GM12872 (cell line): ENCODE measurements around the gene EEFSEC.

Source experiments
- CTCF ChIP-seq: IDR thresholded peaks from 3 replicates; pipeline ENCODE4 v1.5.1; 2011; ENCODE audit warnings: low read depth, mild to moderate bottlenecking, low read length, moderate library complexity; ENCODE audit not compliant: insufficient read depth

The EEFSEC gene

GRCh38 chr3:128179484-128179819 is 26.2 kb downstream of the EEFSEC start:
- no peak for TF ChIP-seq CTCF

GRCh38 chr3:128180436-128180835 is 27.2 kb downstream of the EEFSEC start:
- TF ChIP-seq CTCF = no peak

GRCh38 chr3:128180913-128181312 is 27.6 kb downstream of the EEFSEC start:
- no peak for TF ChIP-seq CTCF

- TF ChIP-seq CTCF = no peak
Observed at GRCh38 chr3:128182656-128183055, 29.4 kb downstream of the EEFSEC start.

- TF ChIP-seq CTCF = no peak
Observed at GRCh38 chr3:128185630-128186447, 32.6 kb downstream of the EEFSEC start.

GRCh38 chr3:128187495-128187894 is 34.2 kb downstream of the EEFSEC start:
- TF ChIP-seq CTCF = no peak

- TF ChIP-seq CTCF = no peak
Observed at GRCh38 chr3:128188326-128188725, 35.0 kb downstream of the EEFSEC start.
